T follicular helper cell (primary cell): ENCODE measurements around the gene KRTAP10-11.

Source experiments
- DNase-seq: peaks from one replicate; pipeline ENCODE4 v3.0.0-alpha.2; 2020; ENCODE audit warnings: low read depth

KRTAP10-11 gene

DNA sequence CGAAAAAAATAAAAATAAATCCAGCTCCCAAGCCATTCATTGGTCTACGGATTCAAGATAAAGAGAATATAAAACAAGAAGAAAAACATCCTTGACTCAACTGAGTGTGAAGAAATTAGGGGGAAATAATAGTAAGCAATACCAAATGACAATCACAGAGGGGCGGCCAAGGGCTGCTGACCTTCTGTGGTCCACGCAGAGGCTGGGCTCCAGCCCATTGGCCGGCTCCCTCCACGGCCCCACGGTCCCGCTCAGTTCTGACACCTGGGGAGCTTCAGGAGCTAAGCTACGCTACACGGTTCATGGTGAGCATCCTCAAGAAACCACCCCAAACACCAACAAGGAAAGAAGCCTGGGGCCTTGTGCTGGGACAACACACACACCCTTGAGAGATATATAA lies 50.4 kb downstream of the KRTAP10-11 start:
- DNase-seq, result no peak
